Measurements from ENCODE around the gene DAZAP1.
"Not testable (repeated sequence)": the region's sequence is repeated elsewhere in the genome, so short reads cannot be mapped to it uniquely, and the experiment has no call there.

DAZAP1 gene

GRCh38 chr19:1425902-1426301, 18.5 kb downstream of the DAZAP1 start:
- DNase-seq (ENCODE audit: low spot score), result no peak

- no peak for DNase-seq (ENCODE audit: low spot score)
These were observed 19.4 kb downstream of the DAZAP1 start for GRCh38 chr19:1426736-1427135.

GRCh38 chr19:1427221-1427920, 20.0 kb downstream of the DAZAP1 start:
- DNase-seq (ENCODE audit: low spot score), result no peak

- no peak for DNase-seq (ENCODE audit: low spot score)
These were observed 21.5 kb downstream of the DAZAP1 start for GRCh38 chr19:1428738-1429391.

GRCh38 chr19:1429750-1430149, 22.4 kb downstream of the DAZAP1 start:
- no peak for DNase-seq (ENCODE audit: low spot score)

- no peak for DNase-seq (ENCODE audit: low spot score)
These were observed 22.9 kb downstream of the DAZAP1 start for GRCh38 chr19:1430246-1430645.

GRCh38 chr19:1431759-1432506, 24.5 kb downstream of the DAZAP1 start:
- no peak for DNase-seq (ENCODE audit: low spot score)

- no peak for DNase-seq (ENCODE audit: low spot score)
These were observed 25.1 kb downstream of the DAZAP1 start for GRCh38 chr19:1432507-1432887.

GRCh38 chr19:1433119-1434039, 26.0 kb downstream of the DAZAP1 start:
- no peak for DNase-seq (ENCODE audit: low spot score)

- no peak for DNase-seq (ENCODE audit: low spot score)
These were observed 26.6 kb downstream of the DAZAP1 start for GRCh38 chr19:1434040-1434366.

GRCh38 chr19:1434577-1435060, 27.2 kb downstream of the DAZAP1 start:
- no peak for DNase-seq (ENCODE audit: low spot score)

GRCh38 chr19:1435378-1435989, 28.1 kb downstream of the DAZAP1 start:
- DNase-seq (ENCODE audit: low spot score), result no peak

- DNase-seq (ENCODE audit: low spot score), result no peak
These were observed 30.2 kb downstream of the DAZAP1 start for GRCh38 chr19:1437609-1438008.

GRCh38 chr19:1438035-1438932, 30.9 kb downstream of the DAZAP1 start, which contains the start of gene RPS15:
TSS of gene RPS15 (plus strand) at chr19:1438396. CDS start at chr19:1438426, 30 bp downstream.
- DNase-seq (ENCODE audit: low spot score), result peak; percentile 98

- no peak for DNase-seq (ENCODE audit: low spot score)
These were observed 31.6 kb downstream of the DAZAP1 start for GRCh38 chr19:1438933-1439354.

- not testable (repeated sequence) for DNase-seq (ENCODE audit: low spot score)
These were observed 32.4 kb downstream of the DAZAP1 start for GRCh38 chr19:1439525-1440417.

GRCh38 chr19:1440418-1440801, 33.0 kb downstream of the DAZAP1 start:
- DNase-seq (ENCODE audit: low spot score), result no peak

GRCh38 chr19:1441022-1441426, 33.6 kb downstream of the DAZAP1 start:
- DNase-seq (ENCODE audit: low spot score), result no peak

Data from ecto neural progenitor cell (in vitro differentiated cells).